ENCODE results near the gene BCAS1.

BCAS1 gene

DNA sequence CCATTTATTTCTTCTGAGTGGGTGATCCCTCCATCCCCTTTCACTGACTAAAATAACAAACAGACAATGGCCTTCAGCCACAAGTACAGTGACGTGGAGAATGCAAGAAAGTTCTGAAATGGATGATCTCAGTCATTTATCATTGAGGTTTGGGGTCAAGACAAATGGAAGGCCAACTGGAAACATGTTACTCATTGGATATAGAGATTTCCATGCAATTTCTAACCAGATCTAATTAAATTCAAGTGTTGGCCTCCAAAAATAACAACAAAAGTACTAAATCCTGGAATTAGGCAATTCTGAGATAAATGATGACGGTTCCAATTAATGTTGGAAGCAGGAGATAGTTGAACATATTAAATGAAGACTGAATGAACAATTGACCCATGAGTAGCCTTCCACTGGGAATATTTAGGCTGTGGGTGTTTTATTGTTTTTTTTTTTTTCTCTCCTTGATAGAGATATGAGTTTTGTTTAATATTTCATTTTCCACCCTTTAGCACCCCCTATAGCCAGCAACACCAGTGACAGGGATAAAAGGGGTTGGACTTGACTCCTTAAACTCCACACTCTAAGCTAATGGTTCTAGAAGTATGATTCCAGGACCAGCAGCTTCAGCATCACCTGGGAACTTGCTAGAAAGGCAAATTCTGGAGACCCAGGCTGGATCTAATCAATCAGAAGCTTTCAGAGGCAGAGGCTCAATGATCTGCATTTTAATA lies 112.8 kb downstream of the BCAS1 start:
- DNase-seq, result no peak

DNA sequence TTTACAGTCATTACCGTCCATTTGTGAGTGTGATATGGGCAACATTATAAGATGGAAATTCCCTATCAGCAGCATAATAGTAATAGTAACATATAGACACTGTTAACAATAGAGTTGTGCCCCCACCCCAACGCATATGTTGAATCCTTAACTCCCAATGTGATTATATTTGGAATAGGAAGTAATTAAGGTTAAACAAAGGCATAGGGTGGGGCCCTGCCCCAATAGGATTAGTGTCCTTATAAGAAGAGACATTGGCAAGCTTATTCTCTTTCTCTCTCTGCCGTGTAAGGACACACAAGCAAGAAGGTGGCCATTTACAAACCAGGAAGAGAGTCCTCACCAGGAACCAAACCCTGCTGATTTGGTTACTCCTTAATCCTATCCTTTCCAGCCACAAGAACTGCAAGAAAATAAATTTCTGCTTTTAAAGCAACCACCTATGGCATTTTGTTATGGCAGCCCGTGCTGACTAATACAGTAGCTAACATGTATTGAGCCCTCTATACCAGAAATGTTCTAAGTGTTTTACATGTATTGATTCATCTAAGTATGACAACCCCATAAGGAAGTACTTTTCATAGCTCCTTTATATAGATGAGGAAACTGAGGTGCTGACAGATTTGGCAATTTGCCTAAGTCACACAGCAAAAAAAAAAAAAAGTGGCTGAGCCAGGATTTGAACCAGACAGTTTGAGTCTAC lies 114.2 kb downstream of the BCAS1 start:
- no peak for DNase-seq

DNA sequence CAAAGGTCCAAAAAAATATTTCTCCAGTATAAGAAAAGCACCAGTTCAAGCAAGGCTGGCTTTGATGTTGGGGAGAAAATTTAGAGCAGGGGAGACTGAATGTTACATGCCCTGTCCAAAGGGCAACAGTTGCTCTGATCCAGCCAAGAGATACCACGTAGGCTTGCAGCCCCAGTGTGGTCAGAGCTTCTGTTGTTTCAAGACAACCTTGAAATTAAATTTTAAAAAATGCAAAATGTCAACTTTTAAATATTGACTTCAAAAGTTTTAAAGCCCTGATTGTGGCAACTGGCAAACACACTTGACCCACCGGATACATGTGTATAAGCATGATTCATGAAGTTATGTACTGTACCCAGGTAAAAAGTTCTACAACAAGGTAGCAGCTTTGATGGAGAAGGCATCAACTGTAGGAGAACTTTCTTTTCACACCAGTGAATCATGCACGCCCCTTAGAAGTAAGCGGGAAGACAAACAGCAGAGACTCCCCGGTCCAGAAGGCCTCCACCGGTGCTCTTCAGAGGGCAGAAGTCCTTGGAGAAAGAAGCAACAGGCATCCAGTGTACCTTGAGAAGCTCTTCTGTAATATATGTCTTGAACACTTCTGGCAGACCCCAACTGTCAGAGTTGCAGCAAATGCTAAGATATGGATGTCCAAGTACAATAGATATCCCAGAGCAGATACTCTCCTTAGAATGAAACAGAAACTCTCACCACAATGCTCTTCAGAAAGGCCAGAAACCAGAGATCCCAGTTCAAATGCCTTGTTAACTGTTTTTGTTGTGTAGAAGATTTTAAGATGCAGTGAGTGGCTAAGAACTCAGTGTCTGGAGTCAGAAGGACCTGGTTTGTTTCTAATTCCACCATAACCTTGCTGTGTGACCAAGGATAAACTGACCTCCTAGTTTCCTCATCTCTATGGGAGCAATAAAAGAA lies 115.4 kb downstream of the BCAS1 start:
- DNase-seq, result no peak

DNA sequence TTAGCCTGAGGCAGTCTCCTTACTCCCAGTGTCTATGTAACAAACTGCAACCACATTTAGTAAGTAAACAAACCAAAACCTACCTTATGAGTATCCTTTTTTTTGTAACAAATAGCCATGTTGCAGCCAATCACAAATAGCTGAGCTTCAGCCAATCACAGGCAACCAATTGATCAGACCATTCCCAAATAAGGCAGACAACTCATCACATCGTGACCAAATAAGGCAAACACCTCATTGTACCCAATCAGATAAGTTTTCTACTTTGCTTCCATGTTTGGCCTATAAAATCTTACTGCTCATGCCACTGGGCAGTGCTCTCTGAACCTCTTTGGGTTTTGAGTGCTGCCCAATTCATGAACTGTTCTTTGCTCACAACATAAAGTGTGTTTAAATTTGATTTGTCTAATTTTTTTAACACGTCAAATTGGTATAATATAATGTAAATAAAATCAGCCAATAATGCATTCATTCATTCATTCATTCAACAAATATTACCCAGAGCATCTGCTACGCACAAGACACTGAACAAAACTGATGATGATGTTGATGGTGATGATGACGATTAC lies 117.8 kb downstream of the BCAS1 start:
- DNase-seq, result no peak

GRCh38 chr20:53950578-53950977 lies 119.8 kb downstream of the BCAS1 start:
- no peak for DNase-seq

DNA sequence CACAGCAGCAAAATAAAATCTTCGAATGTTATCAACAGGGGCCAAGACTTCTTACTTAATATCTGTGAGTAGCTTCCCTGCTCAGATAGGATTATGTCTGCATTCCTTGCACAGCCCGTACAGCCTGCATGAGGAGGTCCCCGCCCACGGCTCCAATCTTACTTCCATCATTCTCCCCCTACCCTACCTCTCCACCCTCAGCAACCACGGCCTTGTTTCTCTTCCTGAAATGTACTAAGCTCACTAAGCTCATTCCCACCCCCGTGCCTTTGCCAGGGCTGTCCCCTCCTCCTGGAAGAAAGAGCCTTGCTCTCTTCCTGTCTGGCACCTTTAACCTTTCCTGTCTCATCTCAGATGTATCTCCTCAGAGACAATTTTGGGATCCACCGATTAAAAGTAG lies 120.4 kb downstream of the BCAS1 start:
- no peak for DNase-seq

GRCh38 chr20:53949319-53949839 lies 121.0 kb downstream of the BCAS1 start:
- no peak for DNase-seq

GRCh38 chr20:53948383-53949318 lies 121.7 kb downstream of the BCAS1 start:
- no peak for DNase-seq

DNA sequence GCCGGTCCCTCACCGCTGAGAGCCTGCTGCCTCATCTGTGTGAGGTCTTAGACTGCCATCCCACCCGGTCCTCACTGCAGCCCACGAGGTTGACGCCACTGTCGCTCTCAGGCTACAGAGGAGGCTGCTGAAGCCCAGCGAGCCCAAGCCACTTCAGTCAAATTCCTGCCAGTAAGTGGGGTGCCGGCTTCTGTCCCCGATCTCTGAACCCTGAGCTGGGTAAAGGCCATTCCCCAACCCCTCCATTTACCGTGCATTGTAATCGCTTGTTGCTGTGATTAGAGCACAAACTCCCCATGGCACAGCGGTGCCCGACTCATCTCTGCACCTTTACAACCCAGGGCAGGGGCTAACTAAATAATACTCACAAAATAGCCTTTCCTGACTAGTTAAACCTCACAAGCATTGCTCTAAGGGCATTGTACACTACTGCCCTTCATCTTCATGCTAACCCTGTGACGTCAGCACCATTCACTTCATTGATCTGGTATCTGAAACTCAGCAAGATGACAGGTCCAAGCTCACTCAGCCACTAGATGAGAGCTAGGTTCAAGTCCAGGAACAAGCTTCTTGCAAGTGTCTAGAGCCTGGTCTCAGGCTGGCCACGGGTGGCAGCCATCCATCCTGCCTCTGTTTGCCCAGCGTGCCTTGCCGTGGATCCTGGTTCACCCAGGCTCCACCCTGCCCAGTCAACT lies 122.7 kb downstream of the BCAS1 start:
- no peak for DNase-seq

DNA sequence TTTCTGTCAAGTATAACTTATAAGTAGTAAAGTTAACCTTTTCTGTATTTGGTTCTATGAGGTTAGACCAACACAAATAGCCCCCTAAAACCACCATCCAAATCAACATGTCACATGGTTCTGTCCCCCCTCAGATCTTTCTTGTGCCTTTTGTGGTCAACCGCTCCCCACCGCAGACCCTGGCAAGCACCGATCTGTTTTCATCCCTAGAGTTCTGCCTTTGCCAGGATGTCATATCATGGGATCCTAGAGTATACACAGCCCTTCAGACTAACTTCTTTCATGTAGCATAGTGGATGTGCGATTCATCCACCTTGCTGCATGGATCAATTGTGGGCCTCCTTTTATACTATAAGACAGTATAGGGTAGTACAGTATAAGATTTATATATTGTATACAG lies 124.3 kb downstream of the BCAS1 start:
- no peak for DNase-seq

GRCh38 chr20:53945478-53945877 lies 124.9 kb downstream of the BCAS1 start:
- DNase-seq, result no peak

- DNase-seq, result no peak
These were observed 125.6 kb downstream of the BCAS1 start for GRCh38 chr20:53944796-53945195.

GRCh38 chr20:53943522-53944291 lies 126.7 kb downstream of the BCAS1 start:
- DNase-seq, result no peak

DNA sequence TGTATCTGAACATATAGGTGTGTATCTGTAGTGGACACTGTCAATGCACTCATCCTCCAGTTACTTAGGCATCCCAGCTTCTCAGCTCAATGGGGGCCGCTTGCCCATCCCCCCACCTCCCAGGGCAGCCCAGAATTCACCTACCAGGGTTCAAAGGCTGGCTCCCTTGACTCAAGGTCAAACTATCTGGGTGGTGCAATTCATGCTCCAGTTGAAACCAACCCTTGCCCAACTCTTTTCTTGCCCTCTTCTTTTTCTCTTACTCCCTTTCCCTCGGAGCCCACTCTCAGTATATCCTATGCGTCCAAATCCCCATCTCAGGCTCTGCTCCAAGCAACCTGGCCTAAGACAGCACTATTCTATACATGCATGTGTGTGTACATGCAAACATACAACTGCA lies 127.4 kb downstream of the BCAS1 start:
- DNase-seq, result no peak

DNA sequence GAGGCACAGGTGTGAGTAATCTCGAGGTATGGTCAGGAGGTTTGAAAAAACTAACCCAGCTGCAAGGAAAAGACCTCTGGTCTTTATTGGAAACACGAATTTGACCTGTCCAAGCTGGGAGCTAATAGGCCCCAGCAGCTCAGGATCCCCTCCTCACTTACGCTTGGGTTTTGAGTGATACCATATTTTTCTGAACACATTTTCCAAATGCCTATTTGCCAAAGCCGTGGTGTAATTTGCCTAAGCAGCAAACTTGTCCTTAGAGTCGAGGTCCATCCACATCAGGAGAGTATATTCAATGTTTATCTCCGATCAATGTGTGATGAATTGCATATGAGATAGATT lies 128.0 kb downstream of the BCAS1 start:
- DNase-seq, result no peak

- DNase-seq, result no peak
These were observed 128.5 kb downstream of the BCAS1 start for GRCh38 chr20:53941680-53942471.

DNA sequence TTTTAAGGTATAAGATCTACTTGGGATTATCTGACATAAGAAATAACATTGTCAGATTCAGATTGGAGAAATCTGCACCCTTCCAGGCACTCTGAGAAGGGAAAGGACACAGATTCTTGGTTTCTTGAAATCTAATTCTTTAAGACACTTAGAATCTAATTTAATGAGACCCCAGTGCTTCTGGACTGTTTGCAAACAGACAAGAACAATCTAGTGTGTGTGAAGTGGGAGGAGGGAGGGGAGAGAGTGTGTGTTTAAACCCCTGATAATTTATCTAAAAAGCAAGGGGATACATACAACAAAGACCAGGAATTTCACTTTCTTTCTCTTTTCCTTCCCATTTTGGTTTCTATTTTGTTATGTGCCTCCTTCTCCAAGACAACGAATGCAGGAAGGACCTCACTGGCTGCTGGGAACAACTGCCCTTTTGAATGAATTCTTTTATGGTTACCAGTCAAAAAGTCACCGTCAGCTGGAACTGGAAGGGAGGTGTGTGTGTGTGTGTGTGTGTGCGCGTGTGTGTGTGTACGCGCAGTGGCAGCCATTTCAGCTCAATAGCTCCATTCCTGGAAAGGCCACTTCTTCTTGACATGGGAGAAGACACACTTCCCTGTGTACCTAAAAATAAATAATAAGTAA lies 129.4 kb downstream of the BCAS1 start:
- no peak for DNase-seq

DNA sequence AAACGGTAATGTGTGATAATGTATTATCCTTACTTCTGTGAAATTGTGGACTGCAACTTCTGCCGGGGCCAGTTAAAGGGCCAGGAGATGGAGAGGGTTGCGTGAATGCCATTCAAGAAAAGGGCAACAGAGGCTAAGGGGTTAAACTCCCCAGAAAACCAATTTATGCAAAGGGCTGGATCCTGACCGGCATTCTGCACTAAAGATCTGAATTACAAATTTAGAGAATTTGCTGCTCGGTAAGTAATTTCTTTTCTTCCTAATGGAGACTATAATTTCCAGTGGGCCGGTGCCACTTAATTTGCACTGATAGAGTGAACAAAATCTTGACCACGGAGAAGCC lies 130.1 kb downstream of the BCAS1 start:
- no peak for DNase-seq
